Measurements from ENCODE around the gene BANP.

Gene BANP

GRCh38 chr16:87924811-87925670 is 26.2 kb upstream of the BANP start (continued):
- TF ChIP-seq ZSCAN16 (tag by site-specific recombination; IDR thresholded peaks at IDR 0.05) (no peak), PRDM4 (tag by site-specific recombination; IDR thresholded peaks at IDR 0.05) (no peak), ZNF214 (tag by site-specific recombination; IDR thresholded peaks at IDR 0.05; ENCODE audit: borderline replicate concordance) (no peak), KLF17 (tag by site-specific recombination; IDR thresholded peaks at IDR 0.05) (no peak), ZNF354C (tag by site-specific recombination; IDR thresholded peaks at IDR 0.05; ENCODE audit: borderline replicate concordance, low read depth) (no peak), ZNF423 (tag by site-specific recombination; IDR thresholded peaks at IDR 0.05) (peak; percentile 70), ZNF629 (tag by site-specific recombination; IDR thresholded peaks at IDR 0.05) (0 out of 2 replicates have a peak, but pooled peaks have one; percentile 37), ZNF600 (tag by site-specific recombination; IDR thresholded peaks at IDR 0.05) (peak; percentile 91), ZNF692 (tag by site-specific recombination; IDR thresholded peaks at IDR 0.05) (no peak; the same call in 1 of the 2 replicates), BCL11A (tag by site-specific recombination; IDR thresholded peaks at IDR 0.05; ENCODE audit: low read depth) (no peak), ZNF18 (tag by site-specific recombination; IDR thresholded peaks at IDR 0.05) (no peak), SETDB1 (IDR thresholded peaks at IDR 0.05; ENCODE audit: insufficient read length, low read length) (no peak), PRDM2 (tag by site-specific recombination; IDR thresholded peaks at IDR 0.05; ENCODE audit: borderline replicate concordance) (no peak), GLIS1 (tag by site-specific recombination; IDR thresholded peaks at IDR 0.05) (peak; percentile 57), ZNF76 (tag by site-specific recombination; IDR thresholded peaks at IDR 0.05; ENCODE audit: borderline replicate concordance, low read depth) (no peak), MZF1 (tag by site-specific recombination; IDR thresholded peaks at IDR 0.05; ENCODE audit: borderline replicate concordance) (no peak), ZNF133 (tag by site-specific recombination; IDR thresholded peaks at IDR 0.05) (no peak; the same call in 1 of the 2 replicates), ZNF521 (tag by site-specific recombination; IDR thresholded peaks at IDR 0.05) (no peak), ZNF19 (tag by site-specific recombination; IDR thresholded peaks at IDR 0.05; ENCODE audit: low read depth) (no peak), YY2 (tag by site-specific recombination; IDR thresholded peaks at IDR 0.05) (no peak), ZBTB10 (tag by site-specific recombination; IDR thresholded peaks at IDR 0.05) (no peak), GLI2 (tag by site-specific recombination; IDR thresholded peaks at IDR 0.05; ENCODE audit: borderline replicate concordance, low read depth) (no peak)
